ENCODE results near the gene AASDH. TPM values are rescaled to one million over a fixed set of nuclear protein-coding genes. Genes with fewer than 3 reads are reported as not detected.

Gene AASDH
- total RNA-seq, 1 experiment from 2014 or later: 5.4 TPM

GRCh38 chr4:56400560-56400959 is 13.3 kb upstream of the AASDH start:
- BruUV-seq (replicated peaks): no TSS peak
- Histone ChIP-seq H3K27ac (ENCODE audit: low read length) (no peak overlapping the region), H3K4me3 (ENCODE audit: low read depth in 2 of 2, low read length in 2 of 2) (no peak overlapping the region), H3K36me3 (ENCODE audit: control insufficient read depth, insufficient read depth, low read length) (peaks cover 25% of the 10 kb centered on the region; the same call in 1 of the 2 replicates), H3K27me3 (ENCODE audit: control insufficient read depth, insufficient read depth, low read length) (no peaks in the 10 kb centered on the region), H3K9me3 (ENCODE audit: control insufficient read depth, insufficient read depth, low read depth, low read length) (no peaks in the 10 kb centered on the region), H3K4me1 (ENCODE audit: control insufficient read depth, insufficient read depth, low read length) (no peaks in the 10 kb centered on the region)
- no peak for DNase-seq (ENCODE audit: low read depth, low spot score)
- ChIA-PET CTCF (no interaction called here), POLR2A (no interaction called here)
- no peak for ATAC-seq
- intact Hi-C loops (cut with micrococcal nuclease; ENCODE audit: unreplicated experiment): no loop called here
- in situ Hi-C loops (cut with HindIII; ENCODE audit: low pct_unique_long_range_greater_than_20kb, low sequenced_read_pairs): no loop called here
- no peak for TF ChIP-seq REST (IDR thresholded peaks at IDR 0.05; ENCODE audit: insufficient read depth in 1 of 2, low read depth in 2 of 2, low read length in 1 of 2)
- no peak for TF ChIP-seq TCF7L2 (IDR thresholded peaks at IDR 0.05; ENCODE audit: low read depth, low read length)
- TF ChIP-seq SIN3A (IDR thresholded peaks at IDR 0.05; ENCODE audit: borderline replicate concordance, insufficient read depth, low read depth, low read length): no peak
- TF ChIP-seq POLR2AphosphoS5 (IDR thresholded peaks at IDR 0.05; ENCODE audit: low read depth, low read length): no peak
- no peak for TF ChIP-seq CTCF (IDR thresholded peaks at IDR 0.05)

GRCh38 chr4:56391270-56391669 is 4.0 kb upstream of the AASDH start:
- BruUV-seq (replicated peaks): no TSS peak
- no peak for TF ChIP-seq POLR2AphosphoS5 (IDR thresholded peaks at IDR 0.05; ENCODE audit: low read depth, low read length)
- TF ChIP-seq CTCF (IDR thresholded peaks at IDR 0.05): no peak
- TF ChIP-seq SIN3A (IDR thresholded peaks at IDR 0.05; ENCODE audit: borderline replicate concordance, insufficient read depth, low read depth, low read length): no peak
- no peak for TF ChIP-seq REST (IDR thresholded peaks at IDR 0.05; ENCODE audit: insufficient read depth in 1 of 2, low read depth in 2 of 2, low read length in 1 of 2)
- no peak for TF ChIP-seq TCF7L2 (IDR thresholded peaks at IDR 0.05; ENCODE audit: low read depth, low read length)
- peaks cover 7% of the 10 kb centered on the region for H3K36me3 ChIP-seq (ENCODE audit: control insufficient read depth, insufficient read depth, low read length)
- no peak overlapping the region for H3K27ac ChIP-seq (ENCODE audit: low read length)
- H3K9me3 ChIP-seq (ENCODE audit: control insufficient read depth, insufficient read depth, low read depth, low read length): no peaks in the 10 kb centered on the region
- ChIA-PET CTCF (no interaction called here), POLR2A (no interaction called here)
- H3K4me3 ChIP-seq (ENCODE audit: low read depth in 2 of 2, low read length in 2 of 2): no peak overlapping the region
- no peak for ATAC-seq
- H3K27me3 ChIP-seq (ENCODE audit: control insufficient read depth, insufficient read depth, low read length): no peaks in the 10 kb centered on the region
- intact Hi-C loops (cut with micrococcal nuclease; ENCODE audit: unreplicated experiment) (no loop called here), in situ Hi-C loops (cut with HindIII; ENCODE audit: low pct_unique_long_range_greater_than_20kb, low sequenced_read_pairs) (no loop called here)
- peaks cover 5% of the 10 kb centered on the region; the same call in 1 of the 2 replicates for H3K4me1 ChIP-seq (ENCODE audit: control insufficient read depth, insufficient read depth, low read length)
- no peak for DNase-seq (ENCODE audit: low read depth, low spot score)

Data from Panc1 (cell line).